Measurements from ENCODE around the gene CALCOCO2. TPM values are rescaled to one million over a fixed set of nuclear protein-coding genes. Genes with fewer than 3 reads are reported as not detected.
"Not testable (repeated sequence)": the region's sequence is repeated elsewhere in the genome, so short reads cannot be mapped to it uniquely, and the experiment has no call there.

Gene CALCOCO2
- polyA plus RNA-seq, 1 donor (not counting 4 experiments of a cell fraction or from before 2014, with no cell fraction given): 76.0 TPM

DNA sequence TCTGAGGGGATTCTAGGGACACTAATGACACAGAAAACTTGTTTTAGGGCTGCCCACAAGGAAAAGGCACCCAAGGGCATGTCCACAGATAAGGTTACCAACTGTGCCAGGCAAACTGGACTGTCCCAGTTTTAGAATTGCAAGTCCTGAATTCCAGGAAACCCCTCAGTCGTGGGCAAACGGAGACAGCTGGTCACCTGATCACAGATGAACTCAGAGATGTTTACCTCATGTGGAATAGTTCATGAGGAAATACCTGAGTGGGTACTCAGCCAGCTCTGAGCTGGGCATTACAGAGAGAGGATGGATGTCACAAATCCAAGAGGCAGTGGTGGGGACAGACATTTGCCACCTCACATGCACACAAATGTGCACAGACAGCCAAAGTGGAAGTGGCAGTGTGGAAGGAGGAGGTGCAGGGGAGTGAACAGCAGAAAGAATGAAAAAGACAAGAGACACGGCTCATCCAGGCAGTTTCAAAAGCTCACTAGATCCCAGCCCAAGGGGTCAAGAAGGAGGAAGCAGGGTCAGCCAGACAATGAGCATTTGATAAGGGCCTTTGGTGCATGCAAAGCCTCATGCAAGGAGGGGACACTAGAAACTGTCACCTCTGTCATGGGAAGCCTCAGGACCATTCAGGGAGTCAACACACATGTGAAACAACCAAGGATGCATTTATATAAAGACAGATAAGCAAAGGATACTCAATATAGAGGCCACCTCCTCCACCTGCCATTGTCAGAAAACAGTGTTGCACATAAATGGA is 38.6 kb upstream of the CALCOCO2 start:
- dilution Hi-C loops (cut with MboI; ENCODE audit: extremely low pct_ligation_motif_present, low sequenced_read_pairs): no loop called here

DNA sequence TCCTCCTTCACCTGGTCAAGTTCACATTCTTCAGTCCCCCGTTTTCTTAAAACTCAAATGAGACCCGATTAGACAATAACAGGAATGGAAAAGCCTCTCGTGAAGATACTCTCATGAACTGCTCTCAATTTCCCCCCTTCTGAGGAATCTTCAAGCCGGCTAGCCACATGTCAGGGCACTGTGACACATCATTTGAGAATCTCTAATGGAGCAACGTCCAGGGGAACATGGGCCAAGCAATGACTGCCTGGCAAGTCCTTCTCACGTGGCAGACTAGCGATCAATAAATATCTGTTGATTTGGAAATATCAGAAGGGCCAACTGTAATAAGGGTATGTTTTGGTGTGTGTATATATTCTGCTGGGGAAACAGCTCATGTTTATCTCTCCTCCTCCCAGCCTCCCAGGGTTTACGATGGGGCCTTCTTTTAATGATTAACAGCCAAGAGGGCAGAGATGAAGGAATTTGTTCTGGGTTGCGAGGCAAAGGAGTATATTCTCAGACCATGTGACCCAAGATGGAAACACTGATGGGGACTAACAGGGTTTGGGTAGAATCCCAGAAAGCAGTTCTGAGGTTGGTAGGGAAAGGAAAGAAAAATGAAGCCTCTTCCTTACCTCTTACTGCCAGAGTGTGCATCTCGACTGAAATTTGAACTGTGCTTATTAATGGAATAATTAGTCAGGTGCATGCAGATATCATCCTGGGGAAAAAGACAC is 35.2 kb upstream of the CALCOCO2 start:
- Histone ChIP-seq H3K79me2 (ENCODE audit: control insufficient read depth, insufficient read depth, low read length) (no peaks in the 10 kb centered on the region), H3K4me2 (ENCODE audit: control insufficient read depth, extremely low read depth, insufficient read depth, low read depth, low read length) (no peak overlapping the region), H3K27me3 (ENCODE audit: control insufficient read depth, extremely low read depth, insufficient read depth, low read length) (peaks cover 19% of the 10 kb centered on the region), H3K36me3 (ENCODE audit: control insufficient read depth in 2 of 2, extremely low read depth in 1 of 2, insufficient read depth in 2 of 2, low read length in 2 of 2) (no peaks in the 10 kb centered on the region), H3K9me3 (ENCODE audit: control insufficient read depth, low read depth, low read length) (no peaks in the 10 kb centered on the region), H3K27ac (ENCODE audit: control insufficient read depth, insufficient read depth, low read length) (no peak overlapping the region), H3K4me3 (ENCODE audit: control insufficient read depth in 2 of 3, extremely low read depth in 1 of 3, insufficient read depth in 2 of 3, low read depth in 1 of 3, low read length in 3 of 3) (no peak overlapping the region), H3K9me1 (ENCODE audit: control insufficient read depth, extremely low read depth, insufficient read depth, low read length) (no peaks in the 10 kb centered on the region), H3K9ac (ENCODE audit: control insufficient read depth, extremely low read depth, insufficient read depth, low read length) (no peak overlapping the region), H2AFZ (ENCODE audit: control insufficient read depth, low read length) (no peak overlapping the region), H3K4me1 (ENCODE audit: control insufficient read depth, extremely low read depth, insufficient read depth, low read length) (no peaks in the 10 kb centered on the region), H4K20me1 (ENCODE audit: control insufficient read depth, extremely low read depth, insufficient read depth, low read length) (no peaks in the 10 kb centered on the region)
- no peak for FAIRE-seq
- TF ChIP-seq EZH2 (IDR thresholded peaks at IDR 0.05; ENCODE audit: low read length) (no peak), CTCF (optimal IDR thresholded peaks at IDR 0.05 in 1 of 3, IDR thresholded peaks at IDR 0.05 in 1 of 3, conservative IDR thresholded peaks at IDR 0.05 in 1 of 3; ENCODE audit: extremely low read depth in 1 of 3, insufficient read depth in 2 of 3, low read length in 3 of 3) (no peak)
- DNase-seq (ENCODE audit: low read depth, low spot score): no peak
- dilution Hi-C loops (cut with MboI; ENCODE audit: extremely low pct_ligation_motif_present, low sequenced_read_pairs): no loop called here

More for the DNA sequence above, 38.6 kb upstream of the CALCOCO2 start:
- no peaks in the 10 kb centered on the region for H4K20me1 ChIP-seq (ENCODE audit: control insufficient read depth, extremely low read depth, insufficient read depth, low read length)
- H3K36me3 ChIP-seq (ENCODE audit: control insufficient read depth in 2 of 2, extremely low read depth in 1 of 2, insufficient read depth in 2 of 2, low read length in 2 of 2): no peaks in the 10 kb centered on the region
- H3K79me2 ChIP-seq (ENCODE audit: control insufficient read depth, insufficient read depth, low read length): no peaks in the 10 kb centered on the region
- H3K9ac ChIP-seq (ENCODE audit: control insufficient read depth, extremely low read depth, insufficient read depth, low read length): no peak overlapping the region
- no peak for DNase-seq (ENCODE audit: low read depth, low spot score)
- TF ChIP-seq EZH2 (IDR thresholded peaks at IDR 0.05; ENCODE audit: low read length) (no peak), CTCF (optimal IDR thresholded peaks at IDR 0.05 in 1 of 3, IDR thresholded peaks at IDR 0.05 in 1 of 3, conservative IDR thresholded peaks at IDR 0.05 in 1 of 3; ENCODE audit: extremely low read depth in 1 of 3, insufficient read depth in 2 of 3, low read length in 3 of 3) (no peak)
- no peaks in the 10 kb centered on the region for H3K4me1 ChIP-seq (ENCODE audit: control insufficient read depth, extremely low read depth, insufficient read depth, low read length)
- no peaks in the 10 kb centered on the region for H3K9me3 ChIP-seq (ENCODE audit: control insufficient read depth, low read depth, low read length)
- H3K27me3 ChIP-seq (ENCODE audit: control insufficient read depth, extremely low read depth, insufficient read depth, low read length): peaks cover 17% of the 10 kb centered on the region
- H2AFZ ChIP-seq (ENCODE audit: control insufficient read depth, low read length): no peak overlapping the region
- no peak overlapping the region for H3K4me2 ChIP-seq (ENCODE audit: control insufficient read depth, extremely low read depth, insufficient read depth, low read depth, low read length)
- H3K27ac ChIP-seq (ENCODE audit: control insufficient read depth, insufficient read depth, low read length): no peak overlapping the region
- no peaks in the 10 kb centered on the region for H3K9me1 ChIP-seq (ENCODE audit: control insufficient read depth, extremely low read depth, insufficient read depth, low read length)
- H3K4me3 ChIP-seq (ENCODE audit: control insufficient read depth in 2 of 3, extremely low read depth in 1 of 3, insufficient read depth in 2 of 3, low read depth in 1 of 3, low read length in 3 of 3): no peak overlapping the region
- FAIRE-seq: no peak

DNA sequence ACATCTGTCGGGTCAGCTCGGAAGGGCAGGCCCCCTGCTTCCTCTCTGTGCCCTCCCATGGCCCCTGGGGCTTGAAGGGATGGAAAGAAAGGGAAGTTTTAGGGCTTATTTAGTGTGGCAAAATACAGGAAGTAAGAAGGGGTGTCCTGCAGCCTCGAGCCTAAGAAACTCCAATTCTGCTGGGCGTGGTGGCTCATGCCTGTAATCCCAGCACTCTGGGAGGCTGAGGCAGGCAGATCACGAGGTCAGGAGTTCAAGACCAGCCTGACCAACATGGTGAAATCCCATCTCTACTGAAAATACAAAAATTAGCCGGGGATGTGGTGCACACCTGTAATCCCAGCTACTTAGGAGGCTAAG is 34.7 kb upstream of the CALCOCO2 start:
- H4K20me1 ChIP-seq (ENCODE audit: control insufficient read depth, extremely low read depth, insufficient read depth, low read length); H3K4me2 ChIP-seq (ENCODE audit: control insufficient read depth, extremely low read depth, insufficient read depth, low read depth, low read length); H3K9me3 ChIP-seq (ENCODE audit: control insufficient read depth, low read depth, low read length); H3K4me1 ChIP-seq (ENCODE audit: control insufficient read depth, extremely low read depth, insufficient read depth, low read length); H3K9ac ChIP-seq (ENCODE audit: control insufficient read depth, extremely low read depth, insufficient read depth, low read length); H3K4me3 ChIP-seq (ENCODE audit: control insufficient read depth in 2 of 3, extremely low read depth in 1 of 3, insufficient read depth in 2 of 3, low read depth in 1 of 3, low read length in 3 of 3); H2AFZ ChIP-seq (ENCODE audit: control insufficient read depth, low read length); H3K27ac ChIP-seq (ENCODE audit: control insufficient read depth, insufficient read depth, low read length); dilution Hi-C loops (cut with MboI; ENCODE audit: extremely low pct_ligation_motif_present, low sequenced_read_pairs); H3K36me3 ChIP-seq (ENCODE audit: control insufficient read depth in 2 of 2, extremely low read depth in 1 of 2, insufficient read depth in 2 of 2, low read length in 2 of 2); FAIRE-seq; H3K79me2 ChIP-seq (ENCODE audit: control insufficient read depth, insufficient read depth, low read length); H3K9me1 ChIP-seq (ENCODE audit: control insufficient read depth, extremely low read depth, insufficient read depth, low read length); DNase-seq (ENCODE audit: low read depth, low spot score): not testable (repeated sequence)
- peaks cover 21% of the 10 kb centered on the region for H3K27me3 ChIP-seq (ENCODE audit: control insufficient read depth, extremely low read depth, insufficient read depth, low read length)
